A673 (cell line): ENCODE data around the gene PRDM16.

Experiments
- EZH2 ChIP-seq: fragments of 200-600 bp; sonication (generic); IDR thresholded peaks from 2 replicates; pipeline ENCODE4 v1.6.1; 2017; ENCODE audit warnings: borderline replicate concordance, low read depth, mild to moderate bottlenecking, mixed read lengths, antibody characterized with exemption, low read length; ENCODE audit not compliant: poor library complexity, severe bottlenecking
- TF ChIP-seq, protein P1 (sequence below): fragments of 300-800, 200-600 bp; sonication (generic); conservative IDR thresholded peaks from 2 replicates; pipeline ENCODE4 v1.5.1; 2017; ENCODE audit warnings: low read depth, mild to moderate bottlenecking, antibody characterized with exemption, low read length, moderate library complexity, mixed read lengths

GRCh38 chr1:3372317-3372716 lies 303.3 kb downstream of the PRDM16 start:
- TF ChIP-seq, protein P1, sequence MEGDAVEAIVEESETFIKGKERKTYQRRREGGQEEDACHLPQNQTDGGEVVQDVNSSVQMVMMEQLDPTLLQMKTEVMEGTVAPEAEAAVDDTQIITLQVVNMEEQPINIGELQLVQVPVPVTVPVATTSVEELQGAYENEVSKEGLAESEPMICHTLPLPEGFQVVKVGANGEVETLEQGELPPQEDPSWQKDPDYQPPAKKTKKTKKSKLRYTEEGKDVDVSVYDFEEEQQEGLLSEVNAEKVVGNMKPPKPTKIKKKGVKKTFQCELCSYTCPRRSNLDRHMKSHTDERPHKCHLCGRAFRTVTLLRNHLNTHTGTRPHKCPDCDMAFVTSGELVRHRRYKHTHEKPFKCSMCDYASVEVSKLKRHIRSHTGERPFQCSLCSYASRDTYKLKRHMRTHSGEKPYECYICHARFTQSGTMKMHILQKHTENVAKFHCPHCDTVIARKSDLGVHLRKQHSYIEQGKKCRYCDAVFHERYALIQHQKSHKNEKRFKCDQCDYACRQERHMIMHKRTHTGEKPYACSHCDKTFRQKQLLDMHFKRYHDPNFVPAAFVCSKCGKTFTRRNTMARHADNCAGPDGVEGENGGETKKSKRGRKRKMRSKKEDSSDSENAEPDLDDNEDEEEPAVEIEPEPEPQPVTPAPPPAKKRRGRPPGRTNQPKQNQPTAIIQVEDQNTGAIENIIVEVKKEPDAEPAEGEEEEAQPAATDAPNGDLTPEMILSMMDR = no peak
- no peak for TF ChIP-seq EZH2
